MCF 10A (cell line): Measurements from ENCODE around the gene WASF2. TPM values are rescaled to one million over a fixed set of nuclear protein-coding genes. Genes with fewer than 3 reads are reported as not detected.
"Not testable (repeated sequence)": the region's sequence is repeated elsewhere in the genome, so short reads cannot be mapped to it uniquely, and the experiment has no call there.

Experiments
- BruUV-seq: library from RNA; stranded (reverse); fragments of 400-500 nt; replicated peaks from 2 replicates; lab custom pipeline; 2021; lab: Mats Ljungman, UMichigan
- CTCF ChIA-PET: fragments of 300-600 bp; sonication (Branson Sonifier 250); formaldehyde crosslinking; extraction: SDS; loops from one replicate; lab custom pipeline; 2021; ENCODE audit warnings: antibody characterized with exemption, inconsistent platforms; lab: Yijun Ruan, JAX
- POLR2A ChIA-PET: fragments of 300-600, 350-650 bp; sonication (Branson Sonifier 250); formaldehyde crosslinking; extraction: SDS; loops from one replicate; lab custom pipeline; 2020; ENCODE audit warnings: antibody characterized with exemption, inconsistent platforms; lab: Yijun Ruan, JAX
- DNase-seq: peaks from one replicate; pipeline ENCODE4 v3.0.0-alpha.2; 2018; ENCODE audit not compliant: unreplicated experiment
- H3K27ac Mint-ChIP-seq: one replicate; pipeline ENCODE4 v1.8.0; 2022; ENCODE audit warnings: mild to moderate bottlenecking, low read depth, mixed read lengths; ENCODE audit not compliant: unreplicated experiment
- H3K27me3 Mint-ChIP-seq: one replicate; pipeline ENCODE4 v1.8.0; 2022; ENCODE audit warnings: mixed read lengths; ENCODE audit not compliant: insufficient read depth, unreplicated experiment
- H3K36me3 Mint-ChIP-seq: one replicate; pipeline ENCODE4 v1.8.0; 2022; ENCODE audit warnings: mild to moderate bottlenecking, moderate library complexity, mixed read lengths; ENCODE audit not compliant: insufficient read depth, unreplicated experiment
- H3K4me1 Mint-ChIP-seq: one replicate; pipeline ENCODE4 v1.8.0; 2022; ENCODE audit warnings: mixed read lengths; ENCODE audit not compliant: insufficient read depth, unreplicated experiment
- H3K4me3 Mint-ChIP-seq: one replicate; pipeline ENCODE4 v1.8.0; 2022; ENCODE audit warnings: mild to moderate bottlenecking, moderate library complexity, mixed read lengths; ENCODE audit not compliant: unreplicated experiment
- H3K9me3 Mint-ChIP-seq: one replicate; pipeline ENCODE4 v1.8.0; 2022; ENCODE audit warnings: mixed read lengths; ENCODE audit not compliant: unreplicated experiment
- intact Hi-C: fragments of 100-400 bp; cut with micrococcal nuclease; formaldehyde crosslinking; loops from 2 replicates; pipeline ENCODE4 v1.14.1; 2022
- total RNA-seq: library from RNA; stranded (reverse); gene quantifications from 2 replicates; pipeline ENCODE4 v1.2.3, GENCODE V29; 2022
- TF ChIP-seq, protein P1 (sequence below): fragments of 200-600 bp; IDR thresholded peaks from one replicate; pipeline ENCODE4 v1.8.0; 2022; ENCODE audit warnings: antibody characterized with exemption, mild to moderate bottlenecking; ENCODE audit not compliant: unreplicated experiment

WASF2 gene
- total RNA-seq, 1 experiment from 2014 or later: 131 TPM

DNA sequence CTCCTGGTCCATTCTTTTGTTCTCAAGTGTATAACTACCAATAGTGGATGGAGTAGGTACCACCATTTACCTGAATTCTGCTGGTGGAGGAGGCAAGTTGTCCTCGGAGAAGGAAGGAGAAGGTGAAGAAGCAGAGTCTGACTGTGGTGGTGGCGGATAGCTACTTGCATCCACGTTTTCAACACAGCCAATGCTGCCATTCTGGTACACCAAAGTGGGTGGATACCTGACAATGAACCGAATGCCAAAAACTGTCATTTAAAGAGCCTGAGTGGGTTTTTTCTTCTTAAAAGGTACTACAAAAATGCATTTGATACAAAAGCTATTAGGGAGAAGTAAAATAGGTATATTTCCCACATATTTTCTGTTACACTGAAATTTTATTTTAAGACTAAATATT lies 77.5 kb downstream of the WASF2 start:
- Mint-ChIP-seq H3K27me3 (no peaks in the 10 kb centered on the region), H3K9me3 (no peaks in the 10 kb centered on the region), H3K27ac (no peak overlapping the region), H3K4me1 (peaks cover 6% of the 10 kb centered on the region), H3K4me3 (no peak overlapping the region), H3K36me3 (peaks cover 92% of the 10 kb centered on the region)
- no TSS peak for BruUV-seq
- POLR2A ChIA-PET: interaction anchor here (1.3 to 1.6 kb wide), 2 partner anchors 16 to 189 kb away, joined by 4 read pairs; no protein-coding TSS in a partner anchor
- CTCF ChIA-PET: interaction anchor here (1.2 to 2.1 kb wide), 3 partner anchors 17 to 193 kb away, joined by 4 to 12 read pairs (median 4); no protein-coding TSS in a partner anchor
- TF ChIP-seq, protein P1, sequence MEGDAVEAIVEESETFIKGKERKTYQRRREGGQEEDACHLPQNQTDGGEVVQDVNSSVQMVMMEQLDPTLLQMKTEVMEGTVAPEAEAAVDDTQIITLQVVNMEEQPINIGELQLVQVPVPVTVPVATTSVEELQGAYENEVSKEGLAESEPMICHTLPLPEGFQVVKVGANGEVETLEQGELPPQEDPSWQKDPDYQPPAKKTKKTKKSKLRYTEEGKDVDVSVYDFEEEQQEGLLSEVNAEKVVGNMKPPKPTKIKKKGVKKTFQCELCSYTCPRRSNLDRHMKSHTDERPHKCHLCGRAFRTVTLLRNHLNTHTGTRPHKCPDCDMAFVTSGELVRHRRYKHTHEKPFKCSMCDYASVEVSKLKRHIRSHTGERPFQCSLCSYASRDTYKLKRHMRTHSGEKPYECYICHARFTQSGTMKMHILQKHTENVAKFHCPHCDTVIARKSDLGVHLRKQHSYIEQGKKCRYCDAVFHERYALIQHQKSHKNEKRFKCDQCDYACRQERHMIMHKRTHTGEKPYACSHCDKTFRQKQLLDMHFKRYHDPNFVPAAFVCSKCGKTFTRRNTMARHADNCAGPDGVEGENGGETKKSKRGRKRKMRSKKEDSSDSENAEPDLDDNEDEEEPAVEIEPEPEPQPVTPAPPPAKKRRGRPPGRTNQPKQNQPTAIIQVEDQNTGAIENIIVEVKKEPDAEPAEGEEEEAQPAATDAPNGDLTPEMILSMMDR: no peak
- intact Hi-C loops: no loop called here
- DNase-seq: no peak

DNA sequence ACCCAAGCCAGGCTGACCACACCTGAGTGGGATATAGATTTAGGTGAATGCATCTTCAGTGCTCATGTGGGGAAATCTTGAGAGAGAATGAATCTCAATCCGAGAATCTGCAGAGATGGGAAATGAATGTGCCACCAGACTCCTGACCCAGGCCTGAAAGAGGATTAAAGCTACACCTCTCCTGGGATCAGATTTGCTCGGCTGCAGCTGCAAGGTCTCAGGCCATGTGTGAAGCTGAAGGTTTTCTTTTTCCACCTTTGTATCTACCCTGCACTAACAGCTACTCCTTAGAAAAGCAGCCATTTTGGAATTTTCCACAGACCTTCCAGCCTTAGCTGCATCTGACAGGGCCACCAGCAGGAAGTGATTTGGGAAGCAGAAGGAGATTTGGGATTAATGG lies 79.3 kb downstream of the WASF2 start:
- POLR2A ChIA-PET: interaction anchor here (1.0 kb wide), 2 partner anchors 8 to 193 kb away, joined by 3 to 4 read pairs; partner anchors contain the start of gene AHDC1
- no peak overlapping the region for H3K4me3 Mint-ChIP-seq
- DNase-seq: no peak
- H3K27me3 Mint-ChIP-seq: no peaks in the 10 kb centered on the region
- H3K36me3 Mint-ChIP-seq: peaks cover 100% of the 10 kb centered on the region
- CTCF ChIA-PET: interaction anchor here (1.0 to 2.0 kb wide), 2 partner anchors 195 to 197 kb away, joined by 3 to 4 read pairs; no protein-coding TSS in a partner anchor
- H3K9me3 Mint-ChIP-seq: no peaks in the 10 kb centered on the region
- H3K27ac Mint-ChIP-seq: no peak overlapping the region
- peaks cover 6% of the 10 kb centered on the region for H3K4me1 Mint-ChIP-seq
- no TSS peak for BruUV-seq
- TF ChIP-seq, protein P1: no peak
- intact Hi-C loops: no loop called here

DNA sequence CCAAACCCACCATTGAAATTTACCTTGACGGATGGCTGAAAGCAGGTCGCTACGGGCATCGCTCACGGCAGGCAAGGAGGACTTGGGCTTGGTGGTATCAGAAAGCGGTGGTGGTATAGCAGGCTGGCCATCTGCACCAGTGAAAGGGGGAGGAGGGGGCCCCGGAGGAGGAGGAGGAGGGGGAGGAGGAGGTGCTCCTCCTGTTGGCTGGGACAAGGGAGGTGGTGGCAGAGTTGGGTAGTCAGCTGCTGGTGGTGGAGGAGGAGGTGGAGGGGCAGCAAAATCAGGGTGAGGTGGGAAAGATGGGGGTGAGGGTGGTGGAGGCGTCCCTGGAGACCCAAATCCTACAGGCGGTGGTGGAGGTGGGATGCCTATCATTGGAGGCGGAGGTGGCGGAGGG lies 80.3 kb downstream of the WASF2 start:
- CTCF ChIA-PET: interaction anchor here (1.2 kb wide), 1 partner anchor 106 kb away, joined by 3 read pairs; no protein-coding TSS in a partner anchor
- no peaks in the 10 kb centered on the region for H3K9me3 Mint-ChIP-seq
- peaks cover 99% of the 10 kb centered on the region for H3K36me3 Mint-ChIP-seq
- BruUV-seq: no TSS peak
- DNase-seq: no peak
- H3K4me3 Mint-ChIP-seq: no peak overlapping the region
- no peaks in the 10 kb centered on the region for H3K27me3 Mint-ChIP-seq
- H3K27ac Mint-ChIP-seq: no peak overlapping the region
- H3K4me1 Mint-ChIP-seq: peaks cover 6% of the 10 kb centered on the region
- TF ChIP-seq, protein P1: no peak
- POLR2A ChIA-PET: no interaction called here
- intact Hi-C loops: no loop called here

DNA sequence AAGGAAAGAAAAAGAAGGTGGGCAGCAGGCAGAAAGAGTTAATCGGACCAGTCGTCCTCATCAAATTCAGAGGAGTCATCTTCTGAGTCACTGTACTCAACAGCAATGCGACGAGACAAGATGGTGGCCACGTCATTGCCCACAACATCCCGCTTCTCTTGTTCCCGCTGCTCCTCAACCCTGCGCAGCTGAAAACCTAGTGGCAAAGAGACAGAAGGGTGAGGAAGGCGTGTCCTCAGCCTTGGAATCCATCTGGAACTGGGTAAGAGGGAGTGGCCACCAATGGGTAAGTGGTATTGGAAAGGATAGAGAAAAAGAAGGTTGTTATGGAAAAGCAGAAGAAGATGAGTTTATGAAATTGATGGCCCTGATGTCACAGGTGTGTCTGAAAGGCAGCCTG lies 81.8 kb downstream of the WASF2 start:
- BruUV-seq: no TSS peak
- Mint-ChIP-seq H3K27ac (no peak overlapping the region), H3K27me3 (no peaks in the 10 kb centered on the region), H3K4me1 (peaks cover 6% of the 10 kb centered on the region), H3K9me3 (no peaks in the 10 kb centered on the region), H3K4me3 (no peak overlapping the region), H3K36me3 (peaks cover 96% of the 10 kb centered on the region)
- ChIA-PET POLR2A (no interaction called here), CTCF (interaction anchor here (0.7 to 1.4 kb wide), 3 partner anchors 12 to 108 kb away, joined by 3 to 17 read pairs (median 4); no protein-coding TSS in a partner anchor)
- intact Hi-C loops: no loop called here
- TF ChIP-seq, protein P1: no peak
- no peak for DNase-seq

DNA sequence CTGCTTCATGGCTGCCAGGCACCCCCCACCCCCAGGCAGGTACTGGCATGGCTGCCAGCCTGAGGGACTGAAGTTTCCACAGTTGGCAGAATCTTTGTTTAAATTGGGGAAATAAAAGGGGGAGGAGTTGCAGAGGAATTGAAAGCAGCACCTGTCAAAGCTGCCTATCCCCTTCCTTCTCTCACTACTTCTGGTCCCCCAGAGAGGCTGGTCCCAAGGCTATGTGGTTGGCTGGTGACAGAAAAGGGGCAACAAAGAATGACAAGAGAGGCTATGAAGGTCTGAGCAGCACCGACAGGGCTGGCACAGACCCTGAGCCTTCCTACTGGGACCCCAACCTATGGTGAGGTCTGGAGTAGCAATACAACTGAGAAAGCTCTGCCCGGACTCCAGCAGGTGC lies 83.2 kb downstream of the WASF2 start:
- H3K4me1 Mint-ChIP-seq, DNase-seq, H3K27me3 Mint-ChIP-seq, intact Hi-C loops, H3K27ac Mint-ChIP-seq, H3K4me3 Mint-ChIP-seq, H3K9me3 Mint-ChIP-seq, BruUV-seq: not testable (repeated sequence)
- ChIA-PET CTCF (interaction anchor here (1.4 kb wide), 1 partner anchor 11 kb away, joined by 17 read pairs; no protein-coding TSS in a partner anchor), POLR2A (interaction anchor here (0.6 kb wide), 1 partner anchor 289 kb away, joined by 3 read pairs; no protein-coding TSS in a partner anchor)
- H3K36me3 Mint-ChIP-seq: peaks cover 89% of the 10 kb centered on the region
